ENCODE data around the gene OR5M10.
"Not testable (repeated sequence)": the region's sequence is repeated elsewhere in the genome, so short reads cannot be mapped to it uniquely, and the experiment has no call there.

OR5M10 gene

GRCh38 chr11:56577621-56578020 lies at the start of gene OR5M10:
Gene OR5M10 (minus strand): TSS chr11:56577721. CDS start chr11:56577721, 0 bp downstream.
- DNase-seq (ENCODE audit: low read depth) = no peak
- TF ChIP-seq CTCF (IDR thresholded peaks at IDR 0.05; ENCODE audit: insufficient read depth, low read depth, low read length, missing control alignments) = no peak
- no peak within 1 kb of the TSS for H3K4me3 ChIP-seq (ENCODE audit: low read depth, low read length)

DNA sequence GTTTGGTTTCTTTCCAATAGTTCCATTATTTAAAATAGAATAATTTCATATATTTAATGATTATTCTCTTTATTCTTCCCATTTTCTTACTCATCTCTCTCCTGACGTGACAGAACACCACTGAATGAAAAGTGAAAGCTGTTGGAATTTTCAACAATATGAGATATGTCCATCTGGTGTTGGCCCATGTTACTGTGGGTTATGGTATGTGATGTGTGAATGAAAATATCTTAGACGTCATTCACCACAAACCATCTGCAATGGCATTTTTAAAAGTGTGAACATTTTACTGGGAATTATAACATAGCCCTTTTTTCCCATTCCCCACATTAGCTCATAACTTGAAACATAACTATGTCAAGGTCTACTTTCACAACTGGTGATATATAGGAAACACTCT lies 48.4 kb upstream of the OR5M10 start:
- no peak for TF ChIP-seq CTCF (IDR thresholded peaks at IDR 0.05; ENCODE audit: insufficient read depth, low read depth, low read length, missing control alignments)
- DNase-seq (ENCODE audit: low read depth) = no peak

DNA sequence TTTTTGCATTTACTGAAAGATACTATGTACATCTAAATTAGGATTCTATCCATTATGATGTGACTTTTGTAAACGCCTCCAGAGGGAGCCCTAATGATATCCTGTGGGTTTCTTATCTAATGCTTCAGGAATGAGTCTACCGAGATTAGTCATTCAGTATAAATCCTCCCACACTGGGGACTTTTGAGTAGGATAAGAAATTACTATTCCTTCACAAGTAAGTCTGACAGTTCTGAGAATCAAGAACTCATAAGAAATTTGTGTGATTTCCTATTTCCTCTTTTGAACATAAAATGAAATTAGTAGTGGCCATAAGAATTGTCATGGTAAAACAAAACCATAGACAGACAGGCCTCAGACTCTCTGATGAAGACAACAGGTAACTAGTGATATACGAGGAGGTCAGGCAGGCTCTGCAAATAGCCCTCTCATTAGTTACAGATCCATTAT lies 47.2 kb upstream of the OR5M10 start:
- peak; percentile 30 for TF ChIP-seq CTCF (IDR thresholded peaks at IDR 0.05; ENCODE audit: insufficient read depth, low read depth, low read length, missing control alignments)
- peak; percentile 56 for DNase-seq (ENCODE audit: low read depth)
- H3K4me3 ChIP-seq (ENCODE audit: low read depth, low read length) = no peak overlapping the region

More for the DNA sequence above, 48.4 kb upstream of the OR5M10 start:
- no peak overlapping the region for H3K4me3 ChIP-seq (ENCODE audit: low read depth, low read length)

- no peak for TF ChIP-seq CTCF (IDR thresholded peaks at IDR 0.05; ENCODE audit: insufficient read depth, low read depth, low read length, missing control alignments)
- no peak for DNase-seq (ENCODE audit: low read depth)
- H3K4me3 ChIP-seq (ENCODE audit: low read depth, low read length) = no peak overlapping the region
Measured at GRCh38 chr11:56611174-56611573, 33.7 kb upstream of the OR5M10 start.

DNA sequence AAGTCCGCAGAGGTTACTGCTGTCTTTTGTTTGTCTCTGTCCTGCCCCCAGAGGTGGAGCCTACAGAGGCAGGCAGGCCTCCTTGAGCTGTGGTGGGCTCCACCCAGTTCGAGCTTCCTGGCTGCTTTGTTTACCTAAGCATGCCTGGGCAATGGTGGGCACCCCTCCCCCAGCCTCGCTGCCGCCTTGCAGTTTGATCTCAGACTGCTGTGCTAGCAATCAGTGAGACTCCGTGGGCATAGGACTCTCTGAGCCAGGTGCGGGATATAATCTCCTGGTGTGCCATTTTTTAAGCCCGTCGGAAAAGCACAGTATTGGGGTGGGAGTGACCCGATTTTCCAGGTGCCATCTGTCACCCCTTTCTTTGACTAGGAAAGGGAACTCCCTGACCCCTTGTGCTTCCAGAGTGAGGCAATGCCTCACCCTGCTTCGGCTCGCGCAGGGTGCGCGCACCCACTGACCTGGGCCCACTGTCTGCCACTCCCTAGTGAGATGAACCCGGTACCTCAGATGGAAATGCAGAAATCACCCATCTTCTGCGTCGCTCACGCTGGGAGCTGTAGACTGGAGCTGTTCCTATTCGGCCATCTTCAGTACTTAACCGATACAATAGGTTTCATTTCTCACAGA lies 14.7 kb upstream of the OR5M10 start:
- not testable (repeated sequence) for DNase-seq (ENCODE audit: low read depth); H3K4me3 ChIP-seq (ENCODE audit: low read depth, low read length)

DNA sequence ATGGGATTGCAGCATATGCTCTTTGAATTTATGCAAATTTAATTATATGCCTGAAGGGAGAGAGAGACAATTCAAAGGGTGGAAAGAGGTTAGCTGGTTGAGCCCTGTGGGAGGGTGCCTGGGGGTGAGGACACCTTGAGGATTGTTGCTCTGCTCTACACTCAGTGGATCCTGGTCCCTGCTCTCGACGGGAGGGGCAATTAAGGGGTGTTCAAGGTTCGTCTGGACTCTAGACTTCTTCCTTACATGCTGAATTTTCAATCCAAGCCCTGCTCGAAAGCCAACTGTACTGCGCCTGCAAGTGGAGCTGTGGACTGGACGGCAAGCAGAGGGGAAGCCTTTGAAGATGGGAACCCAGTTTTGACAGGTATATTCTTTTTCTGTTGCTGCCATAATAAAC lies 18.9 kb downstream of the OR5M10 start:
- no peak for DNase-seq (ENCODE audit: low read depth)
- no peak for TF ChIP-seq CTCF (IDR thresholded peaks at IDR 0.05; ENCODE audit: insufficient read depth, low read depth, low read length, missing control alignments)
- no peak overlapping the region for H3K4me3 ChIP-seq (ENCODE audit: low read depth, low read length)

GRCh38 chr11:56554691-56555090 lies 22.8 kb downstream of the OR5M10 start:
- DNase-seq (ENCODE audit: low read depth); H3K4me3 ChIP-seq (ENCODE audit: low read depth, low read length): not testable (repeated sequence)

- H3K4me3 ChIP-seq (ENCODE audit: low read depth, low read length) = no peak overlapping the region
- DNase-seq (ENCODE audit: low read depth) = no peak
- TF ChIP-seq CTCF (IDR thresholded peaks at IDR 0.05; ENCODE audit: insufficient read depth, low read depth, low read length, missing control alignments) = no peak
Measured at GRCh38 chr11:56545531-56545930, 32.0 kb downstream of the OR5M10 start.
